Measurements from ENCODE around the gene HOXB2.

The HOXB2 gene

GRCh38 chr17:48527547-48527932 is 17.4 kb downstream of the HOXB2 start (continued):
- TF ChIP-seq PRDM2 (tag by site-specific recombination; IDR thresholded peaks at IDR 0.05; ENCODE audit: borderline replicate concordance) (no peak), ZNF416 (tag by site-specific recombination; IDR thresholded peaks at IDR 0.05) (no peak), ZNF394 (tag by site-specific recombination; IDR thresholded peaks at IDR 0.05; ENCODE audit: borderline replicate concordance) (no peak), ZFP41 (tag by site-specific recombination; IDR thresholded peaks at IDR 0.05; ENCODE audit: borderline replicate concordance) (no peak), MYNN (tag by site-specific recombination; IDR thresholded peaks at IDR 0.05; ENCODE audit: borderline replicate concordance) (no peak), ZNF133 (tag by site-specific recombination; IDR thresholded peaks at IDR 0.05) (no peak), ZNF16 (tag by site-specific recombination; IDR thresholded peaks at IDR 0.05; ENCODE audit: low read depth) (no peak), ZNF121 (tag by site-specific recombination; IDR thresholded peaks at IDR 0.05) (no peak), ZNF132 (tag by site-specific recombination; IDR thresholded peaks at IDR 0.05; ENCODE audit: borderline replicate concordance) (no peak), ZNF398 (tag by site-specific recombination; IDR thresholded peaks at IDR 0.05) (no peak), ZNF639 (tag by site-specific recombination; IDR thresholded peaks at IDR 0.05) (no peak)

- H3K4me3 ChIP-seq (ENCODE audit: low read depth, low read length) = no peak overlapping the region
- no peaks in the 10 kb centered on the region for H3K9me3 ChIP-seq (ENCODE audit: control insufficient read depth, insufficient read depth, low read depth, low read length)
- H3K4me1 ChIP-seq (ENCODE audit: control insufficient read depth, insufficient read depth, low read length) = peaks cover 8% of the 10 kb centered on the region
- ChIA-PET POLR2A (interaction anchor here (0.7 kb wide), 1 partner anchor 14 kb away, joined by 3 read pairs; no protein-coding TSS in a partner anchor), CTCF (interaction anchor here (0.6 kb wide), 1 partner anchor 20 kb away, joined by 3 read pairs; no protein-coding TSS in a partner anchor)
- no peaks in the 10 kb centered on the region for H3K36me3 ChIP-seq (ENCODE audit: control insufficient read depth in 2 of 2, insufficient read depth in 1 of 2, low read length in 2 of 2)
- no peak overlapping the region for H3K27ac ChIP-seq (ENCODE audit: extremely low read depth, low read depth, low read length)
- TF ChIP-seq ZNF341 (tag by site-specific recombination; IDR thresholded peaks at IDR 0.05; ENCODE audit: low read depth) (no peak), ZBTB20 (tag by site-specific recombination; IDR thresholded peaks at IDR 0.05) (no peak), TSHZ1 (tag by site-specific recombination; IDR thresholded peaks at IDR 0.05; ENCODE audit: borderline replicate concordance) (no peak), ZBTB6 (tag by site-specific recombination; IDR thresholded peaks at IDR 0.05) (no peak), ZNF184 (tag by site-specific recombination; IDR thresholded peaks at IDR 0.05) (no peak), ZBTB48 (tag by site-specific recombination; IDR thresholded peaks at IDR 0.05) (no peak), ZNF350 (tag by site-specific recombination; IDR thresholded peaks at IDR 0.05) (no peak)
Observed at GRCh38 chr17:48526608-48527546, 18.0 kb downstream of the HOXB2 start.
